HepG2 (cell line): ENCODE results near the gene CAPSL. TPM values are rescaled to one million over a fixed set of nuclear protein-coding genes. Genes with fewer than 3 reads are reported as not detected.

Source experiments
- ATAC-seq: fragments of 200-7000 bp; cut with Tn5 transposase; 3 replicates; pipeline ENCODE4 v1.9.1; 2020; ENCODE audit warnings: mild to moderate bottlenecking, moderate library complexity
- BruUV-seq: library from RNA; stranded (reverse); fragments of 400-500 nt; replicated peaks from 2 replicates; lab custom pipeline; 2021; lab: Mats Ljungman, UMichigan
- CTCF ChIA-PET: fragments of 300-600 bp; formaldehyde crosslinking; extraction: SDS; loops from one replicate; lab custom pipeline; 2021; ENCODE audit warnings: low total read pairs, inconsistent platforms, low intra/inter-chr PET ratio; lab: Yijun Ruan, JAX
- POLR2A ChIA-PET: fragments of 350-600 bp; sonication (Branson Sonifier 250); formaldehyde crosslinking; loops from one replicate; lab custom pipeline; 2020; ENCODE audit warnings: antibody characterized with exemption, inconsistent platforms; lab: Yijun Ruan, JAX
- DNase-seq: peaks from one replicate; pipeline ENCODE4 v3.0.0-alpha.2; 2015; ENCODE audit warnings: low spot score
- FAIRE-seq: peaks from 3 replicates; lab custom pipeline; 2011; peaks lifted over from hg19 to GRCh38; lab: Jason Lieb, UNC
- H2AFZ ChIP-seq: one replicate; pipeline ENCODE4 v1.6.1; 2011; ENCODE audit warnings: low read length, inconsistent platforms
- H3K27ac ChIP-seq: fragments of 300-600 bp; 3 replicates; pipeline ENCODE4 v1.8.0; 2011; ENCODE audit warnings: mixed run types, mild to moderate bottlenecking, mixed read lengths, low read length, inconsistent platforms; ENCODE audit not compliant: insufficient read depth; ENCODE audit errors: extremely low read length
- H3K27me3 ChIP-seq, 2 experiments: fragments of 200-600 bp in 1 of 2; 2 replicates in 1 of 2; 3 replicates in 1 of 2; pipeline versions ENCODE4 v1.6.0 to v1.8.0; 2011; ENCODE audit warnings: low read length in 2 of 2, mild to moderate bottlenecking in 2 of 2, moderate library complexity in 2 of 2, inconsistent platforms in 1 of 2; ENCODE audit not compliant: insufficient read depth in 2 of 2, control insufficient read depth in 1 of 2
- H3K36me3 ChIP-seq, 2 experiments: fragments of 200-600 bp in 1 of 2; replicated peaks in 1 of 2; 2 replicates in 1 of 2; 3 replicates in 1 of 2; pipeline versions ENCODE4 v1.5.1 to v1.8.0; 2011; ENCODE audit warnings: low read length in 2 of 2, inconsistent platforms in 1 of 2; ENCODE audit not compliant: insufficient read depth in 2 of 2, control insufficient read depth in 1 of 2
- H3K4me1 ChIP-seq: 2 replicates; pipeline ENCODE4 v1.5.1; 2012; ENCODE audit warnings: low read length, inconsistent platforms; ENCODE audit not compliant: insufficient read depth
- H3K4me2 ChIP-seq: 2 replicates; pipeline ENCODE4 v1.6.0; 2011; ENCODE audit warnings: low read depth, low read length, inconsistent platforms
- H3K4me3 ChIP-seq, 3 experiments: fragments of 200-600 bp in 1 of 3; sonication (generic), shearing (Covaris generic) in 1 of 3; replicated peaks in 1 of 3; 2 replicates each; pipeline ENCODE4 v1.5.1; 2011 to 2016; ENCODE audit warnings: low read length in 3 of 3, inconsistent platforms in 2 of 3, low read depth in 2 of 3, mild to moderate bottlenecking in 2 of 3, control low read depth in 1 of 3, mixed read lengths in 1 of 3; ENCODE audit not compliant: insufficient read depth in 1 of 3
- H3K79me2 ChIP-seq: one replicate; pipeline ENCODE4 v1.6.1; 2011; ENCODE audit warnings: low read length, inconsistent platforms; ENCODE audit not compliant: insufficient read depth
- H3K9ac ChIP-seq: 2 replicates; pipeline ENCODE4 v1.6.0; 2011; ENCODE audit warnings: mild to moderate bottlenecking, low read depth, low read length, inconsistent platforms; ENCODE audit not compliant: insufficient read depth
- H3K9me3 ChIP-seq: 2 replicates; pipeline ENCODE4 v1.5.1; 2012; ENCODE audit warnings: mild to moderate bottlenecking, low read length
- H4K20me1 ChIP-seq: 2 replicates; pipeline ENCODE4 v1.6.0; 2011; ENCODE audit warnings: inconsistent platforms, mild to moderate bottlenecking, low read length, moderate library complexity; ENCODE audit not compliant: insufficient read depth
- CBFB ChIP-seq: sonication (generic); formaldehyde crosslinking; IDR thresholded peaks from 2 replicates; pipeline ENCODE4 v1.4.0; 2020; ENCODE audit warnings: missing genetic modification reagents
- CEBPG ChIP-seq: IDR thresholded peaks from 2 replicates; pipeline ENCODE4 v1.6.1; 2016
- GPN1 ChIP-seq: sonication (generic); formaldehyde crosslinking; IDR thresholded peaks from 2 replicates; pipeline ENCODE4 v1.5.1; 2020; ENCODE audit warnings: missing genetic modification reagents, borderline replicate concordance
- HNF4G ChIP-seq, 2 experiments: sonication (generic) in 1 of 2; formaldehyde crosslinking in 1 of 2; IDR thresholded peaks; 2 replicates each; pipeline versions ENCODE4 v1.4.0 to v1.6.1; 2011 to 2020; ENCODE audit warnings: borderline replicate concordance in 2 of 2, low read depth in 2 of 2, mild to moderate bottlenecking in 2 of 2, low read length in 1 of 2, missing genetic modification reagents in 1 of 2, moderate library complexity in 1 of 2
- JARID2 ChIP-seq: sonication (generic); formaldehyde crosslinking; IDR thresholded peaks from 2 replicates; pipeline ENCODE4 v1.8.1; 2023; ENCODE audit warnings: missing genetic modification reagents, inconsistent platforms; ENCODE audit not compliant: insufficient replicate concordance
- JUND ChIP-seq: sonication (generic); formaldehyde crosslinking; IDR thresholded peaks from 2 replicates; pipeline ENCODE4 v1.8.0; 2022; ENCODE audit warnings: mild to moderate bottlenecking, missing genetic modification reagents
- KLF6 ChIP-seq: IDR thresholded peaks from 2 replicates; pipeline ENCODE4 v1.8.0; 2016; ENCODE audit warnings: missing biosample characterization, missing genetic modification reagents
- PBX2 ChIP-seq: IDR thresholded peaks from 2 replicates; pipeline ENCODE4 v1.6.1; 2016; ENCODE audit warnings: control low read depth
- SMAD9 ChIP-seq: sonication (generic); formaldehyde crosslinking; IDR thresholded peaks from 2 replicates; pipeline ENCODE4 v1.5.1; 2020; ENCODE audit warnings: mild to moderate bottlenecking, missing genetic modification reagents
- SRF ChIP-seq: IDR thresholded peaks from 2 replicates; pipeline ENCODE4 v1.6.1; 2011; ENCODE audit warnings: mild to moderate bottlenecking, low read depth, low read length, moderate library complexity
- ZBTB33 ChIP-seq: sonication (generic); formaldehyde crosslinking; IDR thresholded peaks from 2 replicates; pipeline ENCODE4 v1.4.0; 2020; ENCODE audit warnings: missing genetic modification reagents
- ZBTB4 ChIP-seq: sonication (generic); formaldehyde crosslinking; IDR thresholded peaks from 2 replicates; pipeline ENCODE4 v1.4.0; 2020; ENCODE audit warnings: missing genetic modification reagents, mild to moderate bottlenecking, borderline replicate concordance
- ZNF10 ChIP-seq: sonication (generic); formaldehyde crosslinking; IDR thresholded peaks from 2 replicates; pipeline ENCODE4 v1.4.0; 2020; ENCODE audit warnings: mild to moderate bottlenecking, low read depth, missing genetic modification reagents, borderline replicate concordance
- ZNF281 ChIP-seq: sonication (generic); formaldehyde crosslinking; IDR thresholded peaks from 2 replicates; pipeline ENCODE4 v1.4.0; 2020; ENCODE audit warnings: missing genetic modification reagents, borderline replicate concordance
- ZNF335 ChIP-seq: sonication (generic); formaldehyde crosslinking; IDR thresholded peaks from 2 replicates; pipeline ENCODE4 v1.4.0; 2020; ENCODE audit warnings: missing genetic modification reagents
- ZZZ3 ChIP-seq: sonication (generic); formaldehyde crosslinking; IDR thresholded peaks from 2 replicates; pipeline ENCODE4 v1.4.0; 2020; ENCODE audit warnings: missing genetic modification reagents, mild to moderate bottlenecking, borderline replicate concordance
- WGBS: methylation state at CpG from one replicate; pipeline ENCODE4 v1.1.6; 2017; ENCODE audit warnings: low lambda C conversion rate; 5-methylcytosine and 5-hydroxymethylcytosine counted together
- in situ Hi-C: cut with HindIII; loops from 2 replicates; pipeline ENCODE4 v1.10.0; 2017; ENCODE audit warnings: low pct_unique_long_range_greater_than_20kb; ENCODE audit not compliant: extremely low pct_ligation_motif_present
- intact Hi-C: fragments of 100-400 bp; cut with micrococcal nuclease; formaldehyde crosslinking; loops from one replicate; pipeline ENCODE4 v1.10.0; 2022; ENCODE audit not compliant: unreplicated experiment
- polyA plus RNA-seq, 8 experiments: library from polyadenylated mRNA; depleted of rRNA in 3 of 8; stranded (reverse) in 7 of 8; unstranded in 1 of 8; fragments of >200 nt; fragmentation: Illumina TruSeq in 4 of 8; extraction: Trizol in 4 of 8; gene quantifications; 2 replicates each; pipeline versions ENCODE4 v1.2.1 to v1.2.3, GENCODE V29; 2011 to 2016; ENCODE audit warnings: low read depth in 4 of 8, missing spikeins in 1 of 8, mixed read lengths in 1 of 8; ENCODE audit not compliant: insufficient read depth in 1 of 8
- total RNA-seq, 5 experiments: library from RNA; depleted of rRNA; stranded (reverse); fragments of >200 nt; fragmentation: Illumina TruSeq; extraction: Trizol; gene quantifications; 2 replicates each; pipeline ENCODE4 v1.2.3, GENCODE V29; 2016; ENCODE audit warnings: low read depth in 1 of 5

Gene CAPSL
- total and polyA plus RNA-seq, 2 of the 13 experiments (the other 11 are each of a cell fraction or from before 2014, with no cell fraction given), result not detected

- no peak for FAIRE-seq
- intact Hi-C loops, result no loop called here
- WGBS, result 0% methylated on average over 3 of the region's 3 CpGs
- Histone ChIP-seq H4K20me1 (no peaks in the 10 kb centered on the region), H3K4me3 (no peak overlapping the region), H3K27ac (no peak overlapping the region), H3K36me3 (no peaks in the 10 kb centered on the region), H2AFZ (no peak overlapping the region), H3K9me3 (no peaks in the 10 kb centered on the region), H3K27me3 (no peaks in the 10 kb centered on the region), H3K4me1 (no peaks in the 10 kb centered on the region), H3K9ac (no peak overlapping the region), H3K79me2 (no peaks in the 10 kb centered on the region), H3K4me2 (no peak overlapping the region)
- POLR2A ChIA-PET, result no interaction called here
- in situ Hi-C loops, result no loop called here
- CTCF ChIA-PET, result no interaction called here
- DNase-seq, result no peak
- BruUV-seq, result no TSS peak
- ATAC-seq, result no peak
- TF ChIP-seq PBX2 (CRISPR knock-in tag) (no peak), CBFB (CRISPR knock-in tag) (no peak), JARID2 (CRISPR knock-in tag) (no peak), CEBPG (CRISPR knock-in tag) (no peak), SMAD9 (CRISPR knock-in tag) (no peak), GPN1 (CRISPR knock-in tag) (no peak), ZZZ3 (CRISPR knock-in tag) (no peak), ZNF10 (no peak), HNF4G (IDR thresholded peaks at IDR 0.05; ENCODE audit: borderline replicate concordance, low read depth, low read length) (no peak), HNF4G (CRISPR knock-in tag; IDR thresholded peaks at IDR 0.05; ENCODE audit: borderline replicate concordance, low read depth) (no peak), ZNF335 (CRISPR knock-in tag) (no peak), ZBTB33 (no peak), ZBTB4 (no peak), SRF (no peak), JUND (CRISPR knock-in tag) (no peak), ZNF281 (CRISPR knock-in tag) (no peak), KLF6 (CRISPR knock-in tag) (no peak)
These were observed 38.6 kb downstream of the CAPSL start for GRCh38 chr5:35899800-35900199.
